ENCODE results near the gene TPCN1. TPM values are rescaled to one million over a fixed set of nuclear protein-coding genes. Genes with fewer than 3 reads are reported as not detected.
A peak's percentile ranks its signal among the peaks of the same experiment; 100 is the strongest.

TPCN1 gene
- total RNA-seq, 3 donors from 2014 or later: 89.9 to 133 (median 91.3) TPM

DNA sequence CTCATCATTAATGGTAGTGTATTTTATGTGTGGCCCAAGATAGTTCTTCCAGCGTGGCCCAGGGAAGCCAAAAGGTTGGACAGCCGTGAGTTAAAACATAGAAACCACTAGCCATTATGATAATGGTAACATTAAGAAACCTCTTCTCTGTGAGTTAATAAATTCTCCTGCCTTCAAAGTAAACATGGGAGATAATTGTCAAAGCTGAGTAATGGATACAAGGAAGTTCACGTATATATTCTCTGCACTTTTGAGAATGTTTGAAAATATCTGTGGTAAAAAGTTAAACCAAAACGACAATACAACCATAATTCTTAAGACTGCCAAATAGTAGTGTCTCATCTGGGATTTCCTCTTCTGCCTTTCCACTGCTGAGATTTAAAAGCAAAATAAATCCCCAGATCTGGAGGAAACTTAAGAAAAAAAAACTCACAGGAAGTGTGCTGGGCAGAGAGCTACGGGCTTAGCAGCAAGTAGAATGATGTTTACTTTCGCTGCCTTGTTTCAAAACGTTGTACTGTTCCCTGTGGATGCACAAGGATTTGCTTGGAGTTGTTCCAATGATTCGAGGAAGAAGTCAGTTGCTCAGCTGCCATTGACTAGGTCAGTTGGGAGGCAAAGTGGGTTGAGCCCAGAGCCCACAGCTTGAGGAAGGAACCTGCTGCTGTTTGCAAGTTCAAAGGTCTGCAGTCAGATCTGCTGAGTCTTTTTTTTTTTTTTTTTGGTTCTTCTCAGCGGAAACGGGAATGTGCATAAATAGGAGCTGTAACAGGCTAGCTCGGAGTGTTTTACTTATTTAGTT lies 1.7 kb downstream of the TPCN1 start:
- intact Hi-C loops (cut with DNase I, micrococcal nuclease): no loop called here
- peak; percentile 75 to 87 (median 85) for DNase-seq
- TF ChIP-seq, protein P1, sequence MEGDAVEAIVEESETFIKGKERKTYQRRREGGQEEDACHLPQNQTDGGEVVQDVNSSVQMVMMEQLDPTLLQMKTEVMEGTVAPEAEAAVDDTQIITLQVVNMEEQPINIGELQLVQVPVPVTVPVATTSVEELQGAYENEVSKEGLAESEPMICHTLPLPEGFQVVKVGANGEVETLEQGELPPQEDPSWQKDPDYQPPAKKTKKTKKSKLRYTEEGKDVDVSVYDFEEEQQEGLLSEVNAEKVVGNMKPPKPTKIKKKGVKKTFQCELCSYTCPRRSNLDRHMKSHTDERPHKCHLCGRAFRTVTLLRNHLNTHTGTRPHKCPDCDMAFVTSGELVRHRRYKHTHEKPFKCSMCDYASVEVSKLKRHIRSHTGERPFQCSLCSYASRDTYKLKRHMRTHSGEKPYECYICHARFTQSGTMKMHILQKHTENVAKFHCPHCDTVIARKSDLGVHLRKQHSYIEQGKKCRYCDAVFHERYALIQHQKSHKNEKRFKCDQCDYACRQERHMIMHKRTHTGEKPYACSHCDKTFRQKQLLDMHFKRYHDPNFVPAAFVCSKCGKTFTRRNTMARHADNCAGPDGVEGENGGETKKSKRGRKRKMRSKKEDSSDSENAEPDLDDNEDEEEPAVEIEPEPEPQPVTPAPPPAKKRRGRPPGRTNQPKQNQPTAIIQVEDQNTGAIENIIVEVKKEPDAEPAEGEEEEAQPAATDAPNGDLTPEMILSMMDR (IDR thresholded peaks at IDR 0.05): no peak
- Histone ChIP-seq H3K9me3 (no peaks in the 10 kb centered on the region), H3K4me3 (peak overlapping the region; percentile 85), H3K36me3 (ENCODE audit: low read depth) (peaks cover 5% of the 10 kb centered on the region), H3K4me1 (ENCODE audit: low read depth) (peaks cover 29% of the 10 kb centered on the region)
- ATAC-seq: peak; percentile 61

DNA sequence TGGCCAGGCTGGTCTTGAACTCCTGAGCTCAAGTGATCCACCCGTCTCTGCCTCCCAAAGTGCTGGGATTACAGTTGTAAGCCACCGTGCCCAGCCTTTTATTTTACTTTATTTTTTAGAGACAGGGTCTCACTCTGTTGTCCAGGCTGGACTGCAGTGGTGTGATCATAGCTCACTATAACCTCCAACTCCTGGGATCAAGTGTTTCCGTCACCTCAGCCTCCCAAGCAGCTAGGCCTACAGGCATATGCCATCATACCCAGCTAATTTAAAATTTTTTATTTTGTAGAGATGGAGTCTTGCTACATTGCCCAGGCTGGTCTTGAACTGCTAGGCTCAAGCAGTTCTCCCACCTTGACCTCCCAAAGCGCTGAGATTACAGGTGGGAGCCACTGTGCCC lies 3.7 kb downstream of the TPCN1 start:
- TF ChIP-seq, protein P1 (IDR thresholded peaks at IDR 0.05): no peak
- Histone ChIP-seq H3K9me3 (no peaks in the 10 kb centered on the region), H3K4me1 (ENCODE audit: low read depth) (peaks cover 46% of the 10 kb centered on the region), H3K4me3 (no peak overlapping the region), H3K36me3 (ENCODE audit: low read depth) (peaks cover 5% of the 10 kb centered on the region)
- ATAC-seq: no peak
- DNase-seq: peak in 1 of 3 donors; percentile 4
- intact Hi-C loops (cut with DNase I, micrococcal nuclease): no loop called here

DNA sequence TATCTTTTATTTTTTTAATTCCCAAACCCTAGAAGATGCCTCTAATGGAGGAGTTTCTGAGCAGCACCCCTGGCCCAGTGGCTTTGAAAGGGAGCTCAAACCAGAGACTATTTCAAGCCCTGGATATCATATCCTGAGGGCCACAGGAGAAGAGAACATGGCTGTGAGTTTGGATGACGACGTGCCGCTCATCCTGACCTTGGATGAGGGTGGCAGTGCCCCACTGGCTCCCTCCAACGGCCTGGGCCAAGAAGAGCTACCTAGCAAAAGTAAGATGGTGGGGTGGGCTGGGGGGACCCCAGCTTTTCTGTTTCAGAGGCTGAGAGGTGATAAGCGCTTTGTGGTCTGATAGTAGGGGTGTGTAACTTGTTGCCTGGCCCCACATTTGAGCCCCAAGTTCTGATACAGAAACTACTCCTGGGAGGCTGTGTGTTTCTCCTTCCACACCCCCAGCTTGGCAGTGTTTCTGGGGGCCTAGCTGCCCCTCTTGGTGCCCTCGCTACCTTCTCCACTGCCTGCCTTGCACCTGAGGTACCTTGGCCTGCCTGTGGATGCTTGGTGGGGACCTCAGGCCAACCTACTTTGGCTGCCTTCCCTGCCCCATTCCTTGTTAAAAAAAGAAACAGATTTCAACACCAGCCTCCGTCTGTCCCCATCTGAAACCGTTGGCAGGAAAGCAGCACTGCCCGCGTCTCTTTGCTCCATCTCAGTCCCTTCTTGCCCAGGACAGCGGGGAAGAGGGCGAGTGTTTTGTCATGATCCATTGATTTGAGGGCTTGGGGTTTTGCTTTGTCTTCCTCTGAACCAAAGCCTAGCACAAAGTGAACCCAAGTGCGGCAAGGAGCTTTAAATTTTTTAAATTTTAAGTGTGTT lies 5.7 kb downstream of the TPCN1 start:
- Histone ChIP-seq H3K9me3 (no peaks in the 10 kb centered on the region), H3K4me1 (ENCODE audit: low read depth) (peaks cover 42% of the 10 kb centered on the region), H3K36me3 (ENCODE audit: low read depth) (no peaks in the 10 kb centered on the region), H3K4me3 (no peak overlapping the region)
- DNase-seq: peak in 1 of 3 donors; percentile 27
- TF ChIP-seq, protein P1 (IDR thresholded peaks at IDR 0.05): no peak
- ATAC-seq: no peak
- intact Hi-C loops (cut with DNase I, micrococcal nuclease): no loop called here

DNA sequence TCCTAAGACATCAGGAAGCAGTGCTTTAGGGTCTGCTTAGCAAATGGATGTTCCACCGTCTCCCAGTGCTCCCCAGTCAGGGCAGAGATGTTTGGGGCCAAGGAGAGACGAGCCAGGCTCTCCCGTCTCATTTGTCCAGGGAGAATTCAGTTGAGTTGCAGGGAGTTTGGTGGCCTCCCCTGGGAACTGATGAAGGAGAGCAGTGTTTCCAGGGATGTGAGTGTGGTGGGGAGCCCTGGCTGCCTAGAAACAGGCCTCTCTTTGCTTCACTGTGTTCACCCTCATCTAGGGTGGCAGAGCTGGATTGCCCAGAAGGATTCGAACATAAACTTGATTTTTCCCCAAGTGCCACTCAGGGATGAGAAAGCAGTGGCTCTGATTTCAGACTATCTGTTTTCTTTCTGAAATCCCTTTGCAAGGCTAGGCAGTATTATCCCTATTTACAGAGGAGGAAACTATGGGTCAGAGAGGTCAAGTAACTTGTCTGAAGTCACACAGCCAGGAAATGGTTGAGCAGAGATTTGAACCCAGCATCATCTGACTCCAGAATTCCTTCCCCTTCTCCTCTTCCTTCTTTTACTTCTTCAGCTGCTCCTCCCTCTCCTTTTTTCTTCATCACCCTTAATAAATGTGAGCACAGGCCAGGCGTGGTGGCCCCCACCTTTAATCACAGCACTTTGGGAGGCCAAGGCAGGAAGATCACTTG lies 6.6 kb downstream of the TPCN1 start:
- Histone ChIP-seq H3K4me1 (ENCODE audit: low read depth) (peaks cover 35% of the 10 kb centered on the region), H3K9me3 (no peaks in the 10 kb centered on the region), H3K36me3 (ENCODE audit: low read depth) (no peaks in the 10 kb centered on the region), H3K4me3 (no peak overlapping the region)
- ATAC-seq: no peak
- TF ChIP-seq, protein P1 (IDR thresholded peaks at IDR 0.05): no peak
- peak in 1 of 3 donors; percentile 13 for DNase-seq
- intact Hi-C loops (cut with DNase I, micrococcal nuclease): no loop called here

DNA sequence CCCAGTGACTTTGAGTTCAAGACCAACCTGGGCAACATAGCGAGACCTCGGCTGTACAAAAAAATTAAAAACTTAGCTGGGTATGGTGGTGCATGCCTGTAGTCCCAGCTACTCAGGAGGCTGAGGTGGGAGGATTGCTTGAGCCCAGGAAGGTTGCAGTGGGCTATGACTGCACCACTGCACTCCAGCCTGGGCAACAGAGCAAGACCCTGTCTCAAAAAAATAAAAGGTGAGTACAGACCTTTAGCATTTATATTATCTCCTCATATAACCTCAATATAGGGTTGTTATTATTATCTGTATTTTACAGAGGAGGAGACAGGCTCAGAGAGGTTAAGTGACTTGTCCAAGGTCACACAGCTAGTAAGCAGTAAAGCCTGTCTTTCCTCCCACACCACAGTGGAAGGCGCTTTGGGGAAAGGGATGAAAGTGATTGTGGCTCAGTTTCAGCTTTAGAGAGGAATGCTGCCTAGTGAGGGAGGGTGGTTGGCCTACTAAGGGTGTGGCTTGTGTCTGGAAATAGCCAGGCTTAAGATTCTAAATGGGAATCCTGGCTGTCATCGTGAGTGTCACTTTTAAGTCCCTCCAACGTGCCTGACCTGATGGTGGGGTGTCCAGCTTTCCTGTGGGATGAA lies 7.2 kb downstream of the TPCN1 start:
- H3K9me3 ChIP-seq: no peaks in the 10 kb centered on the region
- intact Hi-C loops (cut with DNase I, micrococcal nuclease): no loop called here
- H3K36me3 ChIP-seq (ENCODE audit: low read depth): no peaks in the 10 kb centered on the region
- TF ChIP-seq, protein P1 (IDR thresholded peaks at IDR 0.05): no peak
- peak in 1 of 3 donors; percentile 18 for DNase-seq
- peaks cover 29% of the 10 kb centered on the region for H3K4me1 ChIP-seq (ENCODE audit: low read depth)
- H3K4me3 ChIP-seq: no peak overlapping the region
- peak; percentile 8 for ATAC-seq

Data from mucosa of descending colon (tissue), 3 donors.